ENCODE measurements around the gene ZNF23. TPM values are rescaled to one million over a fixed set of nuclear protein-coding genes. Genes with fewer than 3 reads are reported as not detected.

Gene ZNF23
- total RNA-seq, 2 donors from 2014 or later: 6.1 to 6.8 TPM

- WGBS: 1% methylated on average over 31 of the region's 48 CpGs
- DNase-seq (ENCODE audit: low spot score): peak; percentile 13
- TF ChIP-seq POLR2A (IDR thresholded peaks at IDR 0.05): no peak
- TF ChIP-seq POLR2AphosphoS5 (IDR thresholded peaks at IDR 0.05): no peak
- no peak for TF ChIP-seq CTCF (IDR thresholded peaks at IDR 0.05)
- Histone ChIP-seq H3K4me3 (no peak overlapping the region), H3K4me1 (replicated peaks) (no peaks in the 10 kb centered on the region), H3K27ac (no peak overlapping the region), H3K9me3 (no peaks in the 10 kb centered on the region), H3K36me3 (no peaks in the 10 kb centered on the region), H3K27me3 (replicated peaks; ENCODE audit: insufficient read depth) (no peaks in the 10 kb centered on the region)
- intact Hi-C loops (cut with DNase I): no loop called here
Measured at GRCh38 chr16:71426069-71426879, 35.8 kb downstream of the ZNF23 start.

GRCh38 chr16:71425746-71426068, 36.3 kb downstream of the ZNF23 start:
- no peaks in the 10 kb centered on the region for H3K4me1 ChIP-seq (replicated peaks)
- H3K9me3 ChIP-seq: no peaks in the 10 kb centered on the region
- H3K4me3 ChIP-seq: no peak overlapping the region
- WGBS: 14% methylated on average over 13 of the region's 18 CpGs
- TF ChIP-seq POLR2A (IDR thresholded peaks at IDR 0.05) (no peak), CTCF (IDR thresholded peaks at IDR 0.05) (no peak), POLR2AphosphoS5 (IDR thresholded peaks at IDR 0.05) (no peak)
- intact Hi-C loops (cut with DNase I): no loop called here
- DNase-seq (ENCODE audit: low spot score): no peak
- no peak overlapping the region for H3K27ac ChIP-seq
- H3K36me3 ChIP-seq: no peaks in the 10 kb centered on the region
- H3K27me3 ChIP-seq (replicated peaks; ENCODE audit: insufficient read depth): no peaks in the 10 kb centered on the region

GRCh38 chr16:71424626-71425025, 37.4 kb downstream of the ZNF23 start:
- Histone ChIP-seq H3K27me3 (replicated peaks; ENCODE audit: insufficient read depth) (no peaks in the 10 kb centered on the region), H3K9me3 (no peaks in the 10 kb centered on the region), H3K27ac (no peak overlapping the region), H3K36me3 (no peaks in the 10 kb centered on the region), H3K4me3 (no peak overlapping the region), H3K4me1 (replicated peaks) (no peaks in the 10 kb centered on the region)
- intact Hi-C loops (cut with DNase I): no loop called here
- 63% methylated on average over 6 of the region's 6 CpGs for WGBS
- DNase-seq (ENCODE audit: low spot score): no peak
- no peak for TF ChIP-seq POLR2A (IDR thresholded peaks at IDR 0.05)
- no peak for TF ChIP-seq CTCF (IDR thresholded peaks at IDR 0.05)
- TF ChIP-seq POLR2AphosphoS5 (IDR thresholded peaks at IDR 0.05): no peak

- no peak for TF ChIP-seq POLR2AphosphoS5 (IDR thresholded peaks at IDR 0.05)
- TF ChIP-seq POLR2A (IDR thresholded peaks at IDR 0.05): no peak
- no peak for TF ChIP-seq CTCF (IDR thresholded peaks at IDR 0.05)
- Histone ChIP-seq H3K9me3 (no peaks in the 10 kb centered on the region), H3K4me1 (replicated peaks) (no peaks in the 10 kb centered on the region), H3K27me3 (replicated peaks; ENCODE audit: insufficient read depth) (no peaks in the 10 kb centered on the region), H3K27ac (no peak overlapping the region), H3K4me3 (no peak overlapping the region), H3K36me3 (no peaks in the 10 kb centered on the region)
- WGBS: 73% methylated on average over 7 of the region's 7 CpGs
- DNase-seq (ENCODE audit: low spot score): no peak
- intact Hi-C loops (cut with DNase I): no loop called here
Measured at GRCh38 chr16:71423865-71424264, 38.2 kb downstream of the ZNF23 start.

- 82% methylated on average over 2 of the region's 2 CpGs for WGBS
Measured at GRCh38 chr16:71423016-71423415, 39.0 kb downstream of the ZNF23 start.

More at GRCh38 chr16:71423016-71423415, 39.0 kb downstream of the ZNF23 start:
- no peaks in the 10 kb centered on the region for H3K4me1 ChIP-seq (replicated peaks)
- no peaks in the 10 kb centered on the region for H3K27me3 ChIP-seq (replicated peaks; ENCODE audit: insufficient read depth)
- no peak overlapping the region for H3K27ac ChIP-seq
- no peaks in the 10 kb centered on the region for H3K9me3 ChIP-seq
- no peak overlapping the region for H3K4me3 ChIP-seq
- intact Hi-C loops (cut with DNase I): no loop called here
- DNase-seq (ENCODE audit: low spot score): no peak
- no peaks in the 10 kb centered on the region for H3K36me3 ChIP-seq
- TF ChIP-seq POLR2AphosphoS5 (IDR thresholded peaks at IDR 0.05) (no peak), POLR2A (IDR thresholded peaks at IDR 0.05) (no peak), CTCF (IDR thresholded peaks at IDR 0.05) (no peak)

All from prostate gland (tissue), 2 donors.